Endothelial cell of umbilical vein (primary cell): ENCODE measurements around the gene HSBP1. TPM values are rescaled to one million over a fixed set of nuclear protein-coding genes. Genes with fewer than 3 reads are reported as not detected.

Experiments used
- BruUV-seq: library from RNA; stranded (reverse); fragments of 400-500 nt; replicated peaks from 2 replicates; lab custom pipeline; 2021; lab: Mats Ljungman, UMichigan
- CTCF ChIA-PET: fragments of 300-600, 350-600 bp; sonication (Branson Sonifier 250); formaldehyde crosslinking; loops from one replicate; lab custom pipeline; 2021; ENCODE audit warnings: antibody characterized with exemption, inconsistent platforms; lab: Charles Lee
- POLR2A ChIA-PET: fragments of 300-600, 350-600 bp; sonication (Branson Sonifier 250); formaldehyde crosslinking; loops from one replicate; lab custom pipeline; 2021; ENCODE audit warnings: antibody characterized with exemption, inconsistent platforms; lab: Charles Lee
- DNase-seq: peaks from one replicate; pipeline ENCODE4 v3.0.0-alpha.2; 2011; ENCODE audit warnings: low read depth, low spot score
- FAIRE-seq: peaks from 2 replicates; lab custom pipeline; 2011; peaks lifted over from hg19 to GRCh38; lab: Jason Lieb, UNC
- H2AFZ ChIP-seq: 2 replicates; pipeline ENCODE4 v1.6.0; 2012; ENCODE audit warnings: low read depth, low read length, control low read depth, inconsistent platforms
- H3K27ac ChIP-seq: 2 replicates; pipeline ENCODE4 v1.5.1; 2011; ENCODE audit warnings: low read depth, mild to moderate bottlenecking, control low read depth, low read length, moderate library complexity; ENCODE audit not compliant: insufficient read depth
- H3K27me3 ChIP-seq, 2 experiments: 2 replicates each; pipeline versions ENCODE4 v1.6.0 to v1.6.1; 2011; ENCODE audit warnings: low read length in 2 of 2, mixed read lengths in 1 of 2; ENCODE audit not compliant: control insufficient read depth in 2 of 2, insufficient read depth in 2 of 2
- H3K36me3 ChIP-seq, 2 experiments: 2 replicates in 1 of 2; 3 replicates in 1 of 2; pipeline ENCODE4 v1.5.1; 2011; ENCODE audit warnings: low read length in 2 of 2, mild to moderate bottlenecking in 1 of 2, moderate library complexity in 1 of 2; ENCODE audit not compliant: control insufficient read depth in 2 of 2, insufficient read depth in 2 of 2; ENCODE audit errors: extremely low read depth in 1 of 2
- H3K4me1 ChIP-seq: 3 replicates; pipeline ENCODE4 v1.5.1; 2011; ENCODE audit warnings: mild to moderate bottlenecking, low read length; ENCODE audit not compliant: control insufficient read depth, insufficient read depth; ENCODE audit errors: extremely low read depth
- H3K4me2 ChIP-seq: 2 replicates; pipeline ENCODE4 v1.6.1; 2011; ENCODE audit warnings: low read length, control low read depth, mixed read lengths; ENCODE audit not compliant: insufficient read depth
- H3K4me3 ChIP-seq, 3 experiments: fragments of 200-600 bp in 1 of 3; sonication (generic), shearing (Covaris generic) in 1 of 3; replicated peaks in 1 of 3; 2 replicates each; pipeline ENCODE4 v1.5.1; 2011 to 2016; ENCODE audit warnings: control low read depth in 3 of 3, low read length in 3 of 3, mild to moderate bottlenecking in 2 of 3, inconsistent platforms in 1 of 3, low read depth in 1 of 3, moderate library complexity in 1 of 3; ENCODE audit not compliant: insufficient read depth in 1 of 3
- H3K79me2 ChIP-seq: 2 replicates; pipeline ENCODE4 v1.6.0; 2012; ENCODE audit warnings: low read length, inconsistent platforms; ENCODE audit not compliant: control insufficient read depth, insufficient read depth
- H3K9ac ChIP-seq: replicated peaks from 2 replicates; pipeline ENCODE3; 2011; ENCODE audit warnings: low read length, control low read depth; ENCODE audit not compliant: insufficient read depth; ENCODE audit errors: extremely low read depth
- H3K9me1 ChIP-seq: replicated peaks from 3 replicates; pipeline ENCODE4 v1.6.0; 2011; ENCODE audit warnings: mild to moderate bottlenecking, low read length; ENCODE audit not compliant: control insufficient read depth, insufficient read depth; ENCODE audit errors: extremely low read depth
- H3K9me3 ChIP-seq: replicated peaks from 2 replicates; pipeline ENCODE4 v1.5.1; 2012; ENCODE audit warnings: low read length, inconsistent platforms; ENCODE audit not compliant: control insufficient read depth, insufficient read depth
- H4K20me1 ChIP-seq: replicated peaks from 2 replicates; pipeline ENCODE3; 2011; ENCODE audit warnings: mild to moderate bottlenecking, low read length; ENCODE audit not compliant: control insufficient read depth, insufficient read depth; ENCODE audit errors: extremely low read depth
- CTCF ChIP-seq, 2 donors: IDR thresholded peaks; 1 replicate in 1 of 2; 2 replicates in 1 of 2; pipeline ENCODE4 v1.5.1; 2011; ENCODE audit warnings: low read length in 2 of 2, mild to moderate bottlenecking in 2 of 2, moderate library complexity in 2 of 2, control low read depth in 1 of 2, inconsistent platforms in 1 of 2, low read depth in 1 of 2; ENCODE audit not compliant: insufficient read depth in 1 of 2; ENCODE audit errors: extremely low read depth in 1 of 2
- EZH2 ChIP-seq: IDR thresholded peaks from 2 replicates; pipeline ENCODE4 v1.6.1; 2012; ENCODE audit warnings: borderline replicate concordance, low read depth, mild to moderate bottlenecking, moderate library complexity, low read length, inconsistent platforms; ENCODE audit not compliant: severe bottlenecking
- dilution Hi-C: fragments of 300-500 bp; cut with MboI; formaldehyde crosslinking; loops from one replicate; pipeline ENCODE4 v1.15.0; 2019; ENCODE audit warnings: low sequenced_read_pairs; ENCODE audit not compliant: extremely low pct_ligation_motif_present
- intact Hi-C: fragments of 100-400 bp; cut with micrococcal nuclease; formaldehyde crosslinking; loops from one replicate; pipeline ENCODE4 v1.10.0; 2022
- polyA plus RNA-seq, 4 experiments: library from polyadenylated mRNA; depleted of rRNA in 3 of 4; stranded (reverse) in 3 of 4; unstranded in 1 of 4; fragments of >200 nt; gene quantifications; 2 replicates each; pipeline versions ENCODE4 v1.2.1 to v1.2.3, GENCODE V29; 2011 to 2012; ENCODE audit warnings: missing spikeins in 1 of 4
- total RNA-seq: library from RNA; stranded (reverse); gene quantifications from 2 replicates; pipeline ENCODE4 v1.2.3, GENCODE V29; 2021

Gene HSBP1
- total and polyA plus RNA-seq, 2 donors (not counting 3 experiments of a cell fraction or from before 2014, with no cell fraction given), result 40.8 to 136 TPM

GRCh38 chr16:83826146-83826913 is 18.6 kb downstream of the HSBP1 start:
- Histone ChIP-seq H3K9ac (no peak overlapping the region), H3K27me3 (peaks cover under 1 to 11% of the 10 kb centered on the region in 2 experiments), H4K20me1 (no peaks in the 10 kb centered on the region), H3K4me2 (no peak overlapping the region), H3K9me3 (no peaks in the 10 kb centered on the region), H3K27ac (no peak overlapping the region), H3K79me2 (no peaks in the 10 kb centered on the region), H3K4me1 (no peaks in the 10 kb centered on the region), H3K4me3 (no peak overlapping the region), H2AFZ (peak overlapping the region; percentile 5), H3K36me3 (no peaks in the 10 kb centered on the region), H3K9me1 (no peaks in the 10 kb centered on the region)
- dilution Hi-C loops (no loop called here), intact Hi-C loops (loop anchor here (1.0 to 2.0 kb wide), 5 partner anchors 53 to 1564 kb away; no protein-coding TSS in a partner anchor)
- ChIA-PET POLR2A (no interaction called here), CTCF (interaction anchor here (0.6 to 2.4 kb wide), 26 partner anchors 10 to 240 kb away, joined by 3 to 31 read pairs (median 4); partner anchors contain the start of genes HSBP1 and MLYCD)
- no TSS peak for BruUV-seq
- TF ChIP-seq EZH2 (no peak), CTCF (IDR thresholded peaks at IDR 0.05; ENCODE audit: extremely low read depth in 1 of 2, insufficient read depth in 1 of 2, low read depth in 1 of 2, low read length in 2 of 2) (peak; percentile 89 to 91)
- FAIRE-seq (peak; percentile 81), DNase-seq (peak; percentile 65)
